Naive thymus-derived CD4-positive, alpha-beta T cell (primary cell): Measurements from ENCODE around the gene VAC14. TPM values are rescaled to one million over a fixed set of nuclear protein-coding genes. Genes with fewer than 3 reads are reported as not detected.

Experiments
- ATAC-seq: fragments of 150-1000 bp; cut with Tn5 transposase; 2 replicates; pipeline ENCODE4 v1.10.0; 2021; ENCODE audit warnings: mild to moderate bottlenecking, moderate library complexity
- CTCF ChIA-PET: fragments of 350-600 bp; sonication (Branson Sonifier 250); formaldehyde crosslinking; loops from one replicate; lab custom pipeline; 2021; ENCODE audit warnings: antibody characterized with exemption; lab: Charles Lee
- POLR2A ChIA-PET: fragments of 350-600 bp; sonication (Branson Sonifier 250); formaldehyde crosslinking; loops from one replicate; lab custom pipeline; 2021; ENCODE audit warnings: antibody characterized with exemption, inconsistent platforms; lab: Charles Lee
- DNase-seq, 9 donors: peaks; one replicate each; pipeline versions ENCODE4 v3.0.0 to v3.0.0-alpha.2; 2020 to 2022; ENCODE audit warnings: mixed read lengths in 1 of 9
- H3K27ac ChIP-seq: one replicate; pipeline ENCODE4 v1.7.0; 2013; ENCODE audit warnings: mild to moderate bottlenecking, low read depth, low read length, moderate library complexity
- H3K27me3 ChIP-seq, 2 donors: one replicate each; pipeline ENCODE4 v1.7.0; 2013; ENCODE audit warnings: low read length in 2 of 2, mild to moderate bottlenecking in 2 of 2, moderate library complexity in 2 of 2; ENCODE audit not compliant: control insufficient read depth in 2 of 2, insufficient read depth in 2 of 2
- H3K36me3 ChIP-seq, 3 experiments: 1 replicate in 2 of 3; 2 replicates in 1 of 3; pipeline ENCODE4 v1.7.0; 2013; ENCODE audit warnings: low read length in 3 of 3, mild to moderate bottlenecking in 3 of 3, moderate library complexity in 1 of 3; ENCODE audit not compliant: insufficient read depth in 3 of 3, control insufficient read depth in 2 of 3
- H3K4me1 ChIP-seq, 2 donors: one replicate each; pipeline ENCODE4 v1.7.0; 2013; ENCODE audit warnings: low read length in 2 of 2, mild to moderate bottlenecking in 2 of 2, moderate library complexity in 1 of 2; ENCODE audit not compliant: control insufficient read depth in 2 of 2, insufficient read depth in 2 of 2
- H3K4me3 ChIP-seq: 2 replicates; pipeline ENCODE4 v1.7.0; 2013; ENCODE audit warnings: mild to moderate bottlenecking, low read length
- H3K9me3 ChIP-seq, 3 experiments: 1 replicate in 2 of 3; 2 replicates in 1 of 3; pipeline ENCODE4 v1.7.0; 2013; ENCODE audit warnings: low read length in 3 of 3; ENCODE audit not compliant: control insufficient read depth in 2 of 3
- H3K27ac Mint-ChIP-seq, 9 donors: one replicate each; pipeline ENCODE4 v1.8.0; 2020 to 2022; ENCODE audit warnings: mixed read lengths in 9 of 9, mild to moderate bottlenecking in 8 of 9, moderate library complexity in 5 of 9, inconsistent platforms in 2 of 9
- H3K27me3 Mint-ChIP-seq, 5 donors: one replicate each; pipeline ENCODE4 v1.8.0; 2021 to 2022; ENCODE audit warnings: mixed read lengths in 5 of 5, mild to moderate bottlenecking in 1 of 5
- H3K36me3 Mint-ChIP-seq, 5 donors: one replicate each; pipeline ENCODE4 v1.8.0; 2020 to 2022; ENCODE audit warnings: mixed read lengths in 5 of 5, mild to moderate bottlenecking in 3 of 5, inconsistent platforms in 1 of 5
- H3K4me1 Mint-ChIP-seq, 7 donors: one replicate each; pipeline ENCODE4 v1.8.0; 2020 to 2022; ENCODE audit warnings: mixed read lengths in 7 of 7, mild to moderate bottlenecking in 3 of 7, inconsistent platforms in 1 of 7
- H3K4me3 Mint-ChIP-seq, 10 donors: one replicate each; pipeline ENCODE4 v1.8.0; 2020 to 2022; ENCODE audit warnings: mild to moderate bottlenecking in 10 of 10, mixed read lengths in 10 of 10, moderate library complexity in 6 of 10, inconsistent platforms in 2 of 10
- H3K9me3 Mint-ChIP-seq, 11 donors: one replicate each; pipeline ENCODE4 v1.8.0; 2020 to 2022; ENCODE audit warnings: mixed read lengths in 11 of 11, mild to moderate bottlenecking in 4 of 11, inconsistent platforms in 1 of 11, moderate library complexity in 1 of 11
- intact Hi-C, 2 donors: fragments of 100-400 bp; cut with micrococcal nuclease; formaldehyde crosslinking; loops; one replicate each; pipeline ENCODE4 v1.15.1; 2023
- polyA plus RNA-seq, 2 donors: library from polyadenylated mRNA; unstranded; fragments of 300-500 nt; fragmentation: Illumina TruSeq; gene quantifications; one replicate each; pipeline ENCODE4 v1.2.3, GENCODE V29; 2021
- total RNA-seq, 6 experiments: library from RNA in 5 of 6; stranded (reverse) in 5 of 6; gene quantifications; 1 replicate in 5 of 6; 2 replicates in 1 of 6; pipeline ENCODE4 v1.2.3 and lab custom pipeline; 2021 to 2026

VAC14 gene
- total and polyA plus RNA-seq, 7 experiments from 2014 or later = 29.2 to 61.2 (median 45.9) TPM

GRCh38 chr16:70749681-70750601 is 51.0 kb downstream of the VAC14 start:
- peaks cover 9 to 50% (median 20%) of the 10 kb centered on the region in 7 donors for H3K4me1 Mint-ChIP-seq
- no peaks in the 10 kb centered on the region for H3K27me3 Mint-ChIP-seq
- ATAC-seq = no peak
- intact Hi-C loops = loop anchor here in 1 of 2 donors (1.0 kb wide), 1 partner anchor 20 kb away; no protein-coding TSS in a partner anchor
- Histone ChIP-seq H3K36me3 (peaks cover 0 to 56% (median 0%) of the 10 kb centered on the region in 3 experiments), H3K27ac (no peak overlapping the region), H3K9me3 (no peaks in the 10 kb centered on the region), H3K4me3 (no peak overlapping the region), H3K4me1 (peaks cover 0 to 6% of the 10 kb centered on the region in 2 donors), H3K27me3 (no peaks in the 10 kb centered on the region)
- H3K36me3 Mint-ChIP-seq = peaks cover 0 to 40% (median 9%) of the 10 kb centered on the region in 5 donors
- peak overlapping the region in 5 of 9 donors; percentile 22 to 94 (median 81) for H3K27ac Mint-ChIP-seq
- H3K4me3 Mint-ChIP-seq = peak overlapping the region in 2 of 10 donors; percentile 23 to 55
- no peak for DNase-seq
- H3K9me3 Mint-ChIP-seq = no peaks in the 10 kb centered on the region
- POLR2A ChIA-PET = interaction anchor here (5.9 kb wide), 1 partner anchor 12 kb away, joined by 59 read pairs; no protein-coding TSS in a partner anchor
- CTCF ChIA-PET = interaction anchor here (1.3 to 2.7 kb wide), 3 partner anchors 8 to 24 kb away, joined by 3 to 15 read pairs (median 3); no protein-coding TSS in a partner anchor

- Mint-ChIP-seq H3K36me3 (peaks cover 0 to 42% (median 8%) of the 10 kb centered on the region in 5 donors), H3K4me3 (peak overlapping the region in 1 of 10 donors; percentile 21), H3K27me3 (no peaks in the 10 kb centered on the region), H3K27ac (peak overlapping the region in 5 of 9 donors; percentile 45 to 82 (median 65)), H3K9me3 (no peaks in the 10 kb centered on the region), H3K4me1 (peaks cover 9 to 50% (median 20%) of the 10 kb centered on the region in 7 donors)
- Histone ChIP-seq H3K36me3 (peaks cover 0 to 57% (median 0%) of the 10 kb centered on the region in 3 experiments), H3K27ac (no peak overlapping the region), H3K4me1 (peaks cover 0 to 6% of the 10 kb centered on the region in 2 donors), H3K4me3 (no peak overlapping the region), H3K9me3 (no peaks in the 10 kb centered on the region), H3K27me3 (no peaks in the 10 kb centered on the region)
- ChIA-PET POLR2A (interaction anchor here (0.8 to 5.9 kb wide), 2 partner anchors 11 to 12 kb away, joined by 3 to 59 read pairs; no protein-coding TSS in a partner anchor), CTCF (interaction anchor here (0.9 to 2.7 kb wide), 2 partner anchors 19 to 22 kb away, joined by 3 to 15 read pairs; no protein-coding TSS in a partner anchor)
- ATAC-seq (no peak), DNase-seq (no peak)
- intact Hi-C loops = no loop called here
Observed at GRCh38 chr16:70749006-70749678, 51.8 kb downstream of the VAC14 start.

GRCh38 chr16:70747703-70748631 is 53.0 kb downstream of the VAC14 start:
- no peak overlapping the region for H3K4me3 ChIP-seq
- H3K27ac ChIP-seq = no peak overlapping the region
- peaks cover 7 to 51% (median 19%) of the 10 kb centered on the region in 5 donors for H3K36me3 Mint-ChIP-seq
- intact Hi-C loops = loop anchor here (1.0 kb wide), 1 partner anchor 11 kb away; no protein-coding TSS in a partner anchor
- peaks cover 0 to 4% (median 0%) of the 10 kb centered on the region in 11 donors for H3K9me3 Mint-ChIP-seq
- peaks cover 0 to 55% (median 0%) of the 10 kb centered on the region in 3 experiments for H3K36me3 ChIP-seq
- H3K27ac Mint-ChIP-seq = peak overlapping the region in 7 of 9 donors; percentile 61 to 93 (median 86)
- ATAC-seq (no peak), DNase-seq (no peak)
- H3K27me3 Mint-ChIP-seq = no peaks in the 10 kb centered on the region
- ChIA-PET POLR2A (interaction anchor here (5.9 kb wide), 1 partner anchor 10 kb away, joined by 59 read pairs; no protein-coding TSS in a partner anchor), CTCF (interaction anchor here (0.9 to 1.3 kb wide), 2 partner anchors 20 to 23 kb away, joined by 3 to 4 read pairs; no protein-coding TSS in a partner anchor)
- H3K4me3 Mint-ChIP-seq = peak overlapping the region in 2 of 10 donors; percentile 56 to 57
- no peaks in the 10 kb centered on the region for H3K27me3 ChIP-seq
- H3K4me1 Mint-ChIP-seq = peaks cover 12 to 55% (median 20%) of the 10 kb centered on the region in 7 donors
- no peaks in the 10 kb centered on the region for H3K9me3 ChIP-seq
- H3K4me1 ChIP-seq = peaks cover 0 to 6% of the 10 kb centered on the region in 2 donors

GRCh38 chr16:70746708-70747424 is 54.1 kb downstream of the VAC14 start:
- intact Hi-C loops = loop anchor here (1.0 kb wide), 1 partner anchor 10 kb away; no protein-coding TSS in a partner anchor
- peak overlapping the region in 2 of 10 donors; percentile 56 to 57 for H3K4me3 Mint-ChIP-seq
- peaks cover 12 to 56% (median 20%) of the 10 kb centered on the region in 7 donors for H3K4me1 Mint-ChIP-seq
- Histone ChIP-seq H3K27me3 (no peaks in the 10 kb centered on the region), H3K4me3 (no peak overlapping the region), H3K9me3 (no peaks in the 10 kb centered on the region), H3K36me3 (peaks cover 0 to 52% (median 0%) of the 10 kb centered on the region in 3 experiments), H3K4me1 (peaks cover 0 to 7% of the 10 kb centered on the region in 2 donors), H3K27ac (no peak overlapping the region)
- H3K36me3 Mint-ChIP-seq = peaks cover 11 to 53% (median 23%) of the 10 kb centered on the region in 5 donors
- H3K27ac Mint-ChIP-seq = peak overlapping the region in 8 of 9 donors; percentile 61 to 93 (median 84)
- DNase-seq (peak in 7 of 9 donors; percentile 37 to 71 (median 43)), ATAC-seq (peak; percentile 55)
- H3K27me3 Mint-ChIP-seq = no peaks in the 10 kb centered on the region
- CTCF ChIA-PET = interaction anchor here (1.4 to 2.1 kb wide), 2 partner anchors 11 to 24 kb away, joined by 4 read pairs; no protein-coding TSS in a partner anchor
- POLR2A ChIA-PET = interaction anchor here (1.3 to 1.6 kb wide), 2 partner anchors 9 to 12 kb away, joined by 5 to 11 read pairs; no protein-coding TSS in a partner anchor
- H3K9me3 Mint-ChIP-seq = peaks cover 0 to 4% (median 0%) of the 10 kb centered on the region in 11 donors
